ENCODE results near the gene TAS2R43. TPM values are rescaled to one million over a fixed set of nuclear protein-coding genes. Genes with fewer than 3 reads are reported as not detected.
"Not testable (repeated sequence)": the region's sequence is repeated elsewhere in the genome, so short reads cannot be mapped to it uniquely, and the experiment has no call there.

The TAS2R43 gene
- total RNA-seq, 1 donor, result not detected

DNA sequence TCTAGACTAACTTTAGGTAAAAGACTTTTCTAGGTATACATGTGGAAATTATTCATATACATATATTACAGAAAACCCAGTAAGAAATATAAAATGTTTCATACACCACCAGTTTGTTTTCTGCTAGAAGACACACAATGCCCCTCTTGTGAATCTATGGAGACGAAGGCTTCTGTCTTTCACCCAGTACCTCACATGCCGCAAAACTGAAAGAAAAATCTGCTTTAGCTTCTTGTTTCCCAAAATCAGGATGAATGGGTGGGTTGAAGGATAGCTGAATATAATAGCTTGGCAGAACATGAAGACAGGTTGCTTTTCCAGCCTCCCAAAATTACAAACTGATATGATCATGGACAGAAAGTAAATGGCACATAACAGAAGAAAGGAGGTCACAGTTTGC, 41.0 kb upstream of the TAS2R43 start:
- no peaks in the 10 kb centered on the region for H3K27me3 ChIP-seq (ENCODE audit: insufficient read depth, low read length)
- H3K4me3 ChIP-seq (ENCODE audit: insufficient read depth, low read length), result no peak overlapping the region
- H3K79me2 ChIP-seq (ENCODE audit: insufficient read depth, low read length), result peaks cover 60% of the 10 kb centered on the region
- H3K9me3 ChIP-seq (ENCODE audit: low read depth, low read length), result no peaks in the 10 kb centered on the region
- no peak overlapping the region for H3K27ac ChIP-seq (ENCODE audit: low read depth, low read length)
- no peak overlapping the region for H3K4me2 ChIP-seq (ENCODE audit: insufficient read depth, low read length)
- H4K20me1 ChIP-seq (ENCODE audit: insufficient read depth, low read length), result peaks cover 16% of the 10 kb centered on the region
- no peaks in the 10 kb centered on the region for H3K36me3 ChIP-seq (ENCODE audit: insufficient read depth, low read length)
- no peak for DNase-seq (ENCODE audit: insufficient read length, low spot score, missing footprints)
- TF ChIP-seq, protein P1, sequence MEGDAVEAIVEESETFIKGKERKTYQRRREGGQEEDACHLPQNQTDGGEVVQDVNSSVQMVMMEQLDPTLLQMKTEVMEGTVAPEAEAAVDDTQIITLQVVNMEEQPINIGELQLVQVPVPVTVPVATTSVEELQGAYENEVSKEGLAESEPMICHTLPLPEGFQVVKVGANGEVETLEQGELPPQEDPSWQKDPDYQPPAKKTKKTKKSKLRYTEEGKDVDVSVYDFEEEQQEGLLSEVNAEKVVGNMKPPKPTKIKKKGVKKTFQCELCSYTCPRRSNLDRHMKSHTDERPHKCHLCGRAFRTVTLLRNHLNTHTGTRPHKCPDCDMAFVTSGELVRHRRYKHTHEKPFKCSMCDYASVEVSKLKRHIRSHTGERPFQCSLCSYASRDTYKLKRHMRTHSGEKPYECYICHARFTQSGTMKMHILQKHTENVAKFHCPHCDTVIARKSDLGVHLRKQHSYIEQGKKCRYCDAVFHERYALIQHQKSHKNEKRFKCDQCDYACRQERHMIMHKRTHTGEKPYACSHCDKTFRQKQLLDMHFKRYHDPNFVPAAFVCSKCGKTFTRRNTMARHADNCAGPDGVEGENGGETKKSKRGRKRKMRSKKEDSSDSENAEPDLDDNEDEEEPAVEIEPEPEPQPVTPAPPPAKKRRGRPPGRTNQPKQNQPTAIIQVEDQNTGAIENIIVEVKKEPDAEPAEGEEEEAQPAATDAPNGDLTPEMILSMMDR (IDR thresholded peaks at IDR 0.05; ENCODE audit: extremely low read depth, low read depth, low read length), result no peak
- H3K4me1 ChIP-seq (ENCODE audit: insufficient read depth, low read length), result no peaks in the 10 kb centered on the region
- H2AFZ ChIP-seq (ENCODE audit: low read length), result no peak overlapping the region

DNA sequence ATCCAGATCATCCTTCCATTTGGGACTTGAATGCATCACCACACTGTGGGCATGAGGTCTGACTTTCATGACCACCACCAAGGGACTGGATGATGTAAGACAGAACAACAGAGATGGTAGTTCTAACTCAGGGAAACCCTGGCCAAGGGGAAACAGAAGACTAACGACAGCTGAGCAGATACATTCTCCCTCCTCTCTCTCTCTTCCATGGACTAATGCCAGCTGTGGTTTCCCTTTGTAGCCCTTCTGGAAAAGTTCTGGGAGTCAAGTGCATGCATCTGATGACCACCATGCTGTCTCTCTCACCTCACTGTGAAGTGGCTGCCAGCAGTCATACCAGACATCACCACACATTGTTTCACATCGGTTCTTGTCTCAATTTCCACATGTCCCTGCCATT, 38.9 kb upstream of the TAS2R43 start:
- Histone ChIP-seq H3K79me2 (ENCODE audit: insufficient read depth, low read length) (peaks cover 62% of the 10 kb centered on the region), H4K20me1 (ENCODE audit: insufficient read depth, low read length) (peaks cover 16% of the 10 kb centered on the region), H3K4me2 (ENCODE audit: insufficient read depth, low read length) (no peak overlapping the region), H3K27ac (ENCODE audit: low read depth, low read length) (no peak overlapping the region), H2AFZ (ENCODE audit: low read length) (no peak overlapping the region), H3K9me3 (ENCODE audit: low read depth, low read length) (no peaks in the 10 kb centered on the region), H3K27me3 (ENCODE audit: insufficient read depth, low read length) (no peaks in the 10 kb centered on the region), H3K36me3 (ENCODE audit: insufficient read depth, low read length) (peaks cover 3% of the 10 kb centered on the region), H3K4me3 (ENCODE audit: insufficient read depth, low read length) (no peak overlapping the region), H3K4me1 (ENCODE audit: insufficient read depth, low read length) (no peaks in the 10 kb centered on the region)
- TF ChIP-seq, protein P1 (IDR thresholded peaks at IDR 0.05; ENCODE audit: extremely low read depth, low read depth, low read length), result no peak
- DNase-seq (ENCODE audit: insufficient read length, low spot score, missing footprints), result no peak

DNA sequence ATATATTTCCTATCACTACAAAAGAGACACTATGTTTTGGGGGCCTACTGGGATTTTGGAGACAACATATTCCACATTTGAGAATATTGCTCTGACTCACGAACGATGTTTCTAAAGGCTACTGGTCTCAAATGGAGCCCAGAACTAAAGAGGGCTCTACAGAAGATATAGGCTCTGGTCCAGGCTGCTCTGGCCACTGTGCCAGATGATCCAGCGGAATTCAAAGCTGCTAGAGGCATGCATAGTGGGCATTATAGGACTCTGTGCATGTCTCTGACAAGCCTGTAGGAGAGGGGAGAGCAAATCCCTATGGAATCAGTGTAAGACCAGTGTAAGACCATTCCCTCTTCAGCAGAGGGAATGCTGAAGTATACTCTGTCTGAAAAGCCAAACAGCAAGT, 38.3 kb upstream of the TAS2R43 start:
- H3K79me2 ChIP-seq (ENCODE audit: insufficient read depth, low read length), result peaks cover 58% of the 10 kb centered on the region
- no peaks in the 10 kb centered on the region for H3K27me3 ChIP-seq (ENCODE audit: insufficient read depth, low read length)
- no peak overlapping the region for H3K27ac ChIP-seq (ENCODE audit: low read depth, low read length)
- H3K9me3 ChIP-seq (ENCODE audit: low read depth, low read length), result no peaks in the 10 kb centered on the region
- peaks cover 16% of the 10 kb centered on the region for H4K20me1 ChIP-seq (ENCODE audit: insufficient read depth, low read length)
- no peaks in the 10 kb centered on the region for H3K4me1 ChIP-seq (ENCODE audit: insufficient read depth, low read length)
- H3K4me3 ChIP-seq (ENCODE audit: insufficient read depth, low read length), result no peak overlapping the region
- TF ChIP-seq, protein P1 (IDR thresholded peaks at IDR 0.05; ENCODE audit: extremely low read depth, low read depth, low read length), result no peak
- peaks cover 3% of the 10 kb centered on the region for H3K36me3 ChIP-seq (ENCODE audit: insufficient read depth, low read length)
- DNase-seq (ENCODE audit: insufficient read length, low spot score, missing footprints), result no peak
- H3K4me2 ChIP-seq (ENCODE audit: insufficient read depth, low read length), result no peak overlapping the region
- H2AFZ ChIP-seq (ENCODE audit: low read length), result no peak overlapping the region

DNA sequence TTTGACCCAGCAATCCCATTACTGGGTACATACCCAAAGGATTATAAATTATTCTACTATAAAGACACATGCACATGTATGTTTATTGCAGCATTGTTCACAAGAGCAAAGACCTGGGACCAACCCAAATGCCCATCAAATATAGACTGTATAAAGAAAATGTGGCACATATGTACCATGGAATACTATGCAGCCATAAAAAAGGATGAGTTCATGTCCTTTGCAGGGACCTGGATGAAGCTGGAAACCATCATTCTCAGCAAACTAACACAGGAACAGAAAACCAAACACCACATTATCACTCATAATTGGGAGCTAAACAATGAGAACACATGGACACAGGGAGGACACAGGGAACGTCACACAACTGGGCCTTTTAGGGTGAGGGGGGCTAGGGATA, 22.0 kb upstream of the TAS2R43 start:
- not testable (repeated sequence) for DNase-seq (ENCODE audit: insufficient read length, low spot score, missing footprints); H3K27ac ChIP-seq (ENCODE audit: low read depth, low read length); H3K4me1 ChIP-seq (ENCODE audit: insufficient read depth, low read length); H3K4me3 ChIP-seq (ENCODE audit: insufficient read depth, low read length); H3K4me2 ChIP-seq (ENCODE audit: insufficient read depth, low read length); H4K20me1 ChIP-seq (ENCODE audit: insufficient read depth, low read length); H2AFZ ChIP-seq (ENCODE audit: low read length); H3K27me3 ChIP-seq (ENCODE audit: insufficient read depth, low read length); H3K9me3 ChIP-seq (ENCODE audit: low read depth, low read length); H3K36me3 ChIP-seq (ENCODE audit: insufficient read depth, low read length)
- peaks cover 88% of the 10 kb centered on the region for H3K79me2 ChIP-seq (ENCODE audit: insufficient read depth, low read length)

DNA sequence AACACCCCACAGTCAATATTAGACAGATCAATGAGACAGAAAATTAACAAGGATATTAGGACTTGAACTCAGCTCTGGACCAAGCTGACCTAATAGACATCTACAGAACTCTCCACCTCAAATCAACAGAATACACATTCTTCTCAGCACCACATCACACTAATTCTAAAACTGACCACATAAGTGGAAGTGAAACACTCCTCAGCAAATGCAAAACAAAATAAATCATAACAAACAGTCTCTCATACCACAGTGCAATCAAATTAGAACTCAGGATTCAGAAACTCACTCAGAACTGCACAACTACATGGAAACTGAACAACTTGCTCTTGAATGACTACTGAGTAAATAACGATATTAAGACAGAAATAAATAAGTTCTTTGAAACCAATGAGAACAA, 19.1 kb upstream of the TAS2R43 start:
- H2AFZ ChIP-seq (ENCODE audit: low read length); H3K4me2 ChIP-seq (ENCODE audit: insufficient read depth, low read length); H3K27me3 ChIP-seq (ENCODE audit: insufficient read depth, low read length): not testable (repeated sequence)

More for the DNA sequence above, 19.1 kb upstream of the TAS2R43 start:
- peaks cover 87% of the 10 kb centered on the region for H3K79me2 ChIP-seq (ENCODE audit: insufficient read depth, low read length)
- not testable (repeated sequence) for H3K4me3 ChIP-seq (ENCODE audit: insufficient read depth, low read length); H3K27ac ChIP-seq (ENCODE audit: low read depth, low read length); H3K4me1 ChIP-seq (ENCODE audit: insufficient read depth, low read length); H4K20me1 ChIP-seq (ENCODE audit: insufficient read depth, low read length); H3K36me3 ChIP-seq (ENCODE audit: insufficient read depth, low read length); DNase-seq (ENCODE audit: insufficient read length, low spot score, missing footprints); H3K9me3 ChIP-seq (ENCODE audit: low read depth, low read length)
